Measurements from ENCODE around the gene FTO.

The FTO gene

DNA sequence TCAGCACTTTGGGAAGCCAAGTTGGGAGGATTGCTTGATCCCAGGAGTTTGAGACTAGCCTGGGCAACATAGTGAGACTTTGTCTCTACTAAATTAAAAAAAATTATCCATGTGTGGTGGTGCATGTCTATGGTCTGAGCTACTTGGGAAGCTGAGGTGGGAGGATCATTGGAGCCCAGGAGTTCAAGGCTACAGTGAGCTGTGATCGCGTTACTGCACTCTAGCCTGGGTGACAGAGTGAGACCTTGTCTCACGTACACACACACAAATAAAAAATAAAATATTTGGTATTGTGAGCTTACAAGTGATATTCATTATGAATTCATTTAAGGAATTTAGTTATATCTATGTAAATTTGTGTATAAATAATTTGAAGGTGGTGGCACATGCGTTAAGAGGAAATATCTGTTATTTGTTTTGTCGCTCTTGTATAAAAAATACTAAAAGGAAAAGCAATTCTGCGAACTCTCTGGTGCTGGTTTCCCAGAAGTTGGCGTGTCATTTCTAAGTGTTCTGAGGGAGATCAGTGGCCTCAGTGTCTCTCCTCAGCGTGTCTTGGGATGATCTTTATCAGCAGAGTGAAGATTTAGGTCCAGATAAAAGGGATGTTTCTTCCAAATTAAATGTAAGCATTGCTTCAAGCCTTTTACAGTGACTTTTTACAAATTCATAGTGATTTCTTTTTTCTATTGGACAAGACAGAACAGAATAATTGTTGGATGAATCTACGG lies 187.6 kb downstream of the FTO start:
- in situ Hi-C loops (cut with HindIII; ENCODE audit: low sequenced_read_pairs) = no loop called here

DNA sequence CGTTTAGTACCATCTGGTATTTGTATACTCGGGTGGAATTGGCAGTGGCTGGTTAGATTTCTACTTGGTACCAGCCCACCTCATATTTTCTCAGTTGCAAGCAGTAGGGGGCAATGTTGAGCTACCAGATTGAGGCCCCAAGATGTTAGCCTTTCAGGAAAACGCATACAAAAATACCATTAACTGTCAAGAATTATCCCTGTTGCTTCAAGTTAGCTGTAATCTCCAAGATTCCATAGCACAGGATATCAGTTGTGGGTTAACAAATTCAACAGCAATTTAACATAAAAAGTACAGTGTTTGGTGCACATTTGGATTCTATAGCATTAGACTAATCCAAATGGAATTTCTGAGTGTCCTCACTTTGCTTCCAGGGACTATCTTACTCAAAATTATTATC lies 188.2 kb downstream of the FTO start:
- in situ Hi-C loops (cut with HindIII; ENCODE audit: low sequenced_read_pairs) = no loop called here

DNA sequence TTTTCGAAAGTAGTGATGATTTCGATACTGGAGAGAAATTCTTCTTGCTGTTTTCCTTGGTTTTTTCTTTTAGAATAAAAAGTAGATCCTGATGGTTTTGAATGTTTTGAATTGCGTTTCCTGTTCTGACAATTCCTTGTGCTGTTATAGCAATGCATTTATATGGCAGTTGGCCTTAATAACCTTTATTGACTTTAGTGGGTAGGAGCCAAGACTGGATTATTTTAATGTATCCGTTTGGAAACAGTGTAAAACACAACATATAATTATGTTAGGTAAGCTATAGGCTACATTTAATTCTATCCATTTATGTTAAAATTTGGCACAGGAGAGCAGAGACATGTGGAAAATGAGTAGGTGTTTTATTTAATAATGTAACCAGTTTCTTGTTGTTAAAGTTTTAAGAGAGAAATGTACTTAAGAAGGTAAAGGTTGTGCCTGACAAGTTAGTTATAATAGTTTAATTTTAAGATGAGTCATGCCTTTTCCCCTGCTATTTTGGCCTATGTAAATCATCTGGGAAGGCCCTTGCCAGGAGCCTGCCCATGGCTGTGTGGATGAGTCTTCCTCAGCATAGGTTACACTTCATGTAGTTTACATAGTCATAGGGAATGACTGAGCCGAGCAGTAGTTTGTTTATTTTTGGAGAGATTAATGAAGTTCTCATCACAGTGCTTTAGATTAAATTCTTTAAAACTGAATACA lies 189.9 kb downstream of the FTO start:
- in situ Hi-C loops (cut with HindIII; ENCODE audit: low sequenced_read_pairs) = no loop called here

DNA sequence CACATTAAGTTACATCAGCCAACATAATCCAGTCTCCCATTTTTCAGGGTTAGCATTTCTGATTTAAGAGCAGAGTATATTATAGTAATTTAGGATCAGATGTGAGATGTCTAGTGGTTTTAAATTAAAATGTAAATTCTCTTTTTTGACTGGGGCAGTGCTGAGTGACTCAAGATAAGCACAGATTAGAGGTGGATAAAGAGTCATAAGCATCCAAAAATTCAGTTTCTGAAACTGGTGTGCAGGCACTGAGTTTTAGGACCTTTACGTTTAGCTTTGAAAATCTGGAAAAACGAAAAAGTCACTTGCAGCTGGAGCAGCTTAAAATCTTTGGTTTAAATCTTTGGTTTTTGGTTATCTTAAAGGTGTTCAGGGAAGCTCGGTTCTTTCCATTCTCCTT lies 190.7 kb downstream of the FTO start:
- in situ Hi-C loops (cut with HindIII; ENCODE audit: low sequenced_read_pairs) = no loop called here

DNA sequence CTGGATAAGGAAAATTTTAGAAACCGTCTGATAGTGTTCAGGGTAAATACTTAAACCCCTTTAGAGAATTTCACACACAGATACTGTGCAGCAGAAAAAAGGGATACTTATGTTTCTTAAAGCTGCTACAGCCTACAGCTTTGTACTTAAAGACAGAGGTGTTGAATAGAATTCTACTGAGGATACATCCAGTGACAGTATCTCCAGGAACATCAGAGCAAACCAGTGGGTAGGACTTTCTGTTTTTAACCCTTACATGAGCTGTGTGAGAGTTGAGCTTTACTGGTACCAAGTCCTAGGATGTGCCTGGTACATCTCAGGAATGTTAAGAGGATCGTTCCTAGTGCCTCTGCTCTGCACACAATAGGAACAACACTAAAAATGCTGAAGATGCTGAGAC lies 191.5 kb downstream of the FTO start:
- in situ Hi-C loops (cut with HindIII; ENCODE audit: low sequenced_read_pairs) = no loop called here

DNA sequence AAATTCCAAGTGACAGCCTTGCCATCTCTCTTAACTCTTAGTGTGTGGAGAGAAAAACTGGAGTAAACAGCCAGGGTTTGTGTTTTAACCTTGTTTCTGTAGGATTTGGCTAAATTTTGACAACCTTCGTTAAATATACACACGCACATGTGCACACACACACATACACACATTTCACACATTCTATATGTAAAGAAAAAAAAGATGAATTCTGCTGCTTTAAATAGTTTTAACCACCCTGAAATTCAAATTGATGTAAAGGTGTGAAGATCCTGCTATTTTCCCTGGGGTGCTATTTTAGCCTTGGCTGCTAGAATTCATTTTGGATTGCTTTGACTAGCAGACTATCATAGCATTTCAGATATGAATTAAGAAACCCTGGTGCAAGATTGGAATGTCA lies 191.9 kb downstream of the FTO start:
- in situ Hi-C loops (cut with HindIII; ENCODE audit: low sequenced_read_pairs) = no loop called here

DNA sequence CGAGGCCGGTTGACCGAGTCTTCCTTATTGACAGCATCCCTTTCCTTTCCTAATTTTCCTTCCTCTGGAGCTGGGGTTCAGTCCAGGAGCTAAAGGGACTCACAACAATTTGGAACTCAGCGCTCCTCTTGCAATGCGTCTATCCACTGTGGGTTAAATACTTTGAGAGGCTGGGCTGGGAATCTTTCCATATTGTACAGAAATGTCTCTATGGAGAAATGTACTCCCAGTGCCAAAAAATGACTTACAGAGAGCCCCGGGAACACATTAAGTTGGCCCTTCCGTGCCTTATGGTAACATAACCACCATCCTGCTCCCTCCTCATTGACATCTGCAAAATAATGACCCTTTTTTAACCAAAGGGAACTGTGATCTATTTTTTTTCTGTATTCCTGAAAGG lies 192.8 kb downstream of the FTO start:
- in situ Hi-C loops (cut with HindIII; ENCODE audit: low sequenced_read_pairs) = no loop called here

DNA sequence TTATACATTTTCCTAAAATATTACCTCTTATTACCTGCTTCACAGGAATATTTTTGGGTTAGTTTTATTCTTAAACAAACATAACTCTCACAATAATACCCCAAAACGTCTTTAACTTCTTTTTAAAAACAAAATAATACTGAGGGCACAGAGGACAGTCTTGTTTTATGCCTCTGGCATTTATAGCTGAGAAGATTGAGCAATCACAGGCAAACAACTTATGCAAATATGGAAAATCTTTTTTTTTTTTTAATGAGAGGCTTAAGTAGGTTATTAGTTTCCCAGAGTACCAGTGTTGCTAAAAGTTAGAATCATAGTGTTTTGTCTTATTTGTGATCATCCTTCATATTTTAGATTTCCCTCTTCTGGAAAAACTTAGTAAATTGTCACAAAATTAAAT lies 195.0 kb downstream of the FTO start:
- in situ Hi-C loops (cut with HindIII; ENCODE audit: low sequenced_read_pairs) = no loop called here

DNA sequence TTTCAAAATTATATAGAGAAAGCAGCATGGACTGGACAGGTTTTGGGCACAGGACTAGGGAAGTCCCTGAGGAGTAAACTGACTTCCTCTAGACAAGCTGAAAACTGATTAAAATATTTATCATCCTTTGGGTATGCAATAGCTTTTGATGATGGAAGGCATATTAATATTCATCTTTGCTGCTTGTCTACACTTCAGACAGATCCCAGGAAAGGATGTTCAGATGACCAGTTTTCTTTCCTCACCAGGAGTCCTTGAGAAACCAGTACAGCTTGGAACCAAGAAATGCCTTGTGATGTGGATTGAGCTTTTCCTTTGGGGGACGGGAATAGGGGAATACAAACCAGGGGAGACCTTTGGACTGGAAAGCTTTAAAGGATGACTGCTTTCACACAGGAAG lies 195.5 kb downstream of the FTO start:
- in situ Hi-C loops (cut with HindIII; ENCODE audit: low sequenced_read_pairs) = no loop called here

DNA sequence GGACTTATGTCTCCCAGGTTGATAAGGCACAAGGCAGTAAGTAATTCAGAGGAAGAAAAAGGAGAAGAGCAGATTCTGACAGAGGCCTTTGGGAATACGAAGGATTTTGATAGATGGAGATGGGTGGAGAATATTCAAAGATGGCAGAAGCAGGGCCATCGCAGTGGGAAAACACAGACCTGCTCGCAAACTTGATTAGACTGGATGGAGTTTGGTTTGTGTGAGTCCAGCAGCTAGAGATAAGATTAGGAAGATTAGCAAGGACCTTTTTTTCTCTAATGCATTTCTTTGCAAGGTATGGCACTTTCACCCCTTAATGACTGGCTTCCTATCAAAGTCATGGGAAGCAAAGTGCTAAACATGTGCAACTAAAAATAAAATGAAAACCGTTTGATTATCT lies 196.7 kb downstream of the FTO start:
- in situ Hi-C loops (cut with HindIII; ENCODE audit: low sequenced_read_pairs) = no loop called here

DNA sequence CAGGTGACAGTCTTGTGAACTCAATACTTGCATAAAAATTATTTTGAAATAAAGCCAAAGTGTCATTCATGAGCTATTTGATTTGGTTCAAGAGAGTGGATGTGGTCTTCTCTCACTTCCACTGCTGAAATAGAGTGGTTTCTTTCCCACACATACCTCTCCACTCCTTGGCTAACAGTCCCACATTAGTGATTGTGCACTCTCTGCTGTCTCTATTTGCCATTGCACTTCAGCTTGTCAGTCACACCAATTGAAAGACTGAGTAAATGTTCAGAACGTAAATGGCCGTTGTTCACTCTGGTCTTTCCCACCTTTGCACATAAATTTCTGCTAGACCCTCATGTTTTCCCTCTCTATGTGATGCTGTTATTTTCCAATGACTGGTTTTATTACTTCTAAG lies 197.5 kb downstream of the FTO start:
- in situ Hi-C loops (cut with HindIII; ENCODE audit: low sequenced_read_pairs) = no loop called here

DNA sequence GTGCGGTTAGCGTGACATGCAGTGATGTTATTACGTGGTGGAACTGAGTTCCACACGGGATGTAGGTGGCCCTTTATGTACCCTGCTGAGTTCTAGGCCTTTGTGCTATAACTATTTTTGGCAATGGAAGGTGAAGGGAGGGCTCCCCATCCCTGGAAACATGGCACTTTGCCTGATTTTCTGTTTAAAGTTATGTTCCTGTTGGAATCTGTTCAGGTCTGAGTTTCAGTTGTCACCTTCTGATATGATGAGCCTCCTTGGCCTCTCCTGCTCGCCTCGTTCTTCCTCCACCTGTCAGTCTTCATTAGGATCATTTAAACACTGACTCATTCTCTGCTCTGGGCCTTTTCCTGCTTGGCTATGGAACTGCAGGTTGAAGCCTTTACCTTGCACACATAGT lies 200.6 kb downstream of the FTO start:
- in situ Hi-C loops (cut with HindIII; ENCODE audit: low sequenced_read_pairs) = no loop called here

DNA sequence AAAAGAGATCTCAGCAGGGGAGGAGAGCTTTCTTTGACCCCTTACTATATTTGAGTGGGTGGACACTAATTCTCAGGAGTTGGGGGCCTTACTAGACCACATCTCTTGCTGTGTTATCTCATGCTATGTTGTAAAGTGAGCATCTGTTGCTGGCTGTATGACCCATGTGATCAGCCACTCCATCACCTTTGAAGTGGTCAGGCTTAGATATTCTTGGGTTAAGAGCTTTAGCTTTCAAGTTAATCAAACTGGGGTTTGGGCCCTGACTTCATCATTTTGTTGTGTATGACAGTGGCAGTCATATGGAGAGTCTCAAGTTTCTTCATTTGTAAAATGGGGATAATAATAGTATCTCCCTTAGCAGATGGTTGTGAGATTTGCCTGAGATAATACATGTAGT lies 201.1 kb downstream of the FTO start:
- in situ Hi-C loops (cut with HindIII; ENCODE audit: low sequenced_read_pairs) = no loop called here

DNA sequence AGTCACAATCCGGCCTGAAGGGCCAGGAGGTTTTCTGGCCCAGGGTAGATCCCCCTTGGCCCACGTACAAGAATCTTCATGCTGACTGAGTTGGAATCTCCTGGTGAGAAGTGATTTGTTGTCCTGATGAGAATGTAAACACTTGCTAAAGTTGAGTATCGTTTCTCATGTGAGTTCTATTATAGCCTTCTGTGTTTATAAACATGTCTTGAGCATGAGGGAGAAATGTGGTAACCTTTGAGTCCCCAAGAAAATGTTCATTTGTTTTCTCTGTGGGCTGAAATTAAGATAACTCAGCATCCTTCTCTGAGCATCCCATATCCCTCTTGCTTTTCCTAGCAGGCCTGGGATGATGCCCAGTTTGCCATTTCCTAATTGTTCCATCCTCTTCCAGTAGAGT lies 204.8 kb downstream of the FTO start:
- in situ Hi-C loops (cut with HindIII; ENCODE audit: low sequenced_read_pairs) = no loop called here

DNA sequence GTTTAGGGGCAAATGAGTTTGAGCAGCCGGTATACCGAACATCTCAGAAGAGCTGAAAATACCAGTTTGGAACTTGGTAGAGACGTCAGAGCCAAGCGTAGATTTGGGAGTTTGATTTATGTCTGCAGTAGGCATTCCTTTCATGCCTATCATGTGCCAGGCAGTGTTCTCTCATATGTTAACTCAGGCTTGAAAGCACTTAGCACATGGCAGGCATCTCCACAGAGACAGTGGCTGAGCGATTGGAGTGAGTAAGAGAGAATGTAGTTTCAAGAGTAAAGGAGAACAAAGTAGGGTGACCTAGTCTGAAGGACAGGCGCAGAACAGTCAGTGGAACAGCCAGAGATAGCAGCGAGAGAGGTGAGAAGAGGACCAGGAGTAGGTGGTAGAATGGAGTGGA lies 207.0 kb downstream of the FTO start:
- in situ Hi-C loops (cut with HindIII; ENCODE audit: low sequenced_read_pairs) = loop anchor here (5.0 kb wide), 1 partner anchor 36 kb away; no protein-coding TSS in a partner anchor

DNA sequence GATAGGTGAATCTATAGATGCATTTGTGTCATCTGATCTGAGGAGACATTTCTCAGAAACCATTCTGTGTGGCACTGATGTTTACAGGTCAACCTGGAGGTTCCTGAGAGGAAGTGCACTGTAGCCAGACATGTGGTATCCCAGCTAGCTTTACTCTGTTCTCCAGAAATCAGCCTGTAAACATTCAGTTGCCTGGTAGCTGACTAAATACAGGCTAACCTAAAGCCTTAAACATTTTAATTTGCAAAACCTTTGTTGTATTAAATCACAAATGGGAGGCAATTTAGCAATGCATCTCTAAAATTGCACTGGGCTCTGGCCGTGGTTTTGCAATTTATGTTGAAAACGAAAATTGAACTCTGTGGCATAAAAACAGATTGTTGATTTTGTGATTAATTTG lies 207.6 kb downstream of the FTO start:
- in situ Hi-C loops (cut with HindIII; ENCODE audit: low sequenced_read_pairs) = loop anchor here (5.0 kb wide), 1 partner anchor 36 kb away; no protein-coding TSS in a partner anchor

DNA sequence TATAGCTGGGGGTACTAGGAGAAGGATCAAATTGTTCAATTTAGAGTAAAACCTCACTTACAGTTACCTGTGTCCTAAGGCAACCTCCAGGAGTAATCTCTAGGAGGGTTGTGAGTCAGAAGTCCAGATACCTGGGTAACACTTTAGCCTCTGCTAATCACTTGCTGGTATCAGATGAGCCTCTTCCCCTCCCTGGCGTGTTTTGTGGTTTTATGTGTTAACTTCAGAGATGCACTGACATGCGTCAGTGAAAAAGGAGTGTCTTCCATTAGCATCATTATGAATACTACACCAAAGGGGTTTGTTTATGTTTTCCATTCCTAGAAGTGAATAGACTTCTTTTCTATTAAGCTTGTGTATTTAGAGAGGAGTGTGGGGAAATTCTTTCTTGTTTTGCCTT lies 208.2 kb downstream of the FTO start:
- in situ Hi-C loops (cut with HindIII; ENCODE audit: low sequenced_read_pairs) = loop anchor here (5.0 kb wide), 1 partner anchor 35 kb away; no protein-coding TSS in a partner anchor

DNA sequence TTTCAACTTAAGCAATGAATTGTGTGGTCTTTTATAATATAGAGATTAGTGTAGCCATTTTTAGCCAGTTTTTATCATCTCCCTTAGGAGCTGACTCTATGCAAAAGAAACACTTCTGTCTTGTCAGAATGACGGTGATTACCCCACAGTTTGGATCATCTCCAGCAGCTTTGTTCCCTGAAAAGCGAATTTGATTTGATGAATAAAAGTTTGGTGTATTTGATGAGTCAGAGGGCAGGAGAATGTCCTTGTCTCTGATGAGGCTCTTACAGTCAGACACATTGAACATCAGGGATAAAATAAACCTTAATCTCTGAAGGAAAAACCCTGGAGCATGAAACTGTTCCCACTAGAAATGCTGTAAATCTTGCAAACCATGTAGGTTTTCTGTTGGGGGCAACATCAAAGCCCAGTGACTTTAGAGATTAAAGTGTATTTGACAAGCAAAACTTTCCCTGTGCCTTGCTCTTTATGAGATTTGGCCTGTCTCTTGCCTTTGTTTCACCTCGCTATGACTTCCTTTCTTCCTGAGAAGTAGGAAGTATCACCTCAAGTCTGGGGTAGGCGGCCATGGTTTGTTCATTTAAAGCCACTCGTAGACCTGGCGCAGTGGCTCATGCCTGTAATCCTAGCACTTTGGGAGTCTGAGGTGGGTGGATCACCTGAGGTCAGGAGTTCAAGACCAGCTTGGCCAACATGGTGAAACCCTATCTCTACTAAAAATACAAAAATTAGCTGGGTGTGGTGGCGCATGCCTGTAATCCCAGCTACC lies 209.3 kb downstream of the FTO start:
- in situ Hi-C loops (cut with HindIII; ENCODE audit: low sequenced_read_pairs) = loop anchor here (5.0 kb wide), 1 partner anchor 34 kb away; no protein-coding TSS in a partner anchor

DNA sequence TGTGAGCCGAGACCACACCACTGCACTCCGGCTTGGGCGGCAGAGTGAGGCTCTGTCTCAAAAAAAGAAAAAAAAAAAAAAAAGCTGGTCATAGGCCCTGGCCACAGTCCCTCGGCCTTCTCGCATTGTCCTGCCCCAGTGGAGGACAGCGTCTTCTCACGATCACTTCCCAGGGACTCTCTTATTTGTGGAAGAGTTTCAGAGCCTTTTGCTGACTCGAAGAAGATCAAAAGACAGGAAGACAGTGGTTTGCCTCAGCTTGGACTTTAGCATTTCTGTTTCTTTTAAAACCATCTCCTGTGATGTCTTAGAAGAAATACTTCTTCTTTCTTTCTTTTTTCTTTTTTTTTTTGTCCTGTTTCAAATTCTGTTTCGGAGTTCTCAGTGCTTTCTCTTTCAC lies 210.0 kb downstream of the FTO start:
- in situ Hi-C loops (cut with HindIII; ENCODE audit: low sequenced_read_pairs) = loop anchor here (5.0 kb wide), 1 partner anchor 33 kb away; no protein-coding TSS in a partner anchor

DNA sequence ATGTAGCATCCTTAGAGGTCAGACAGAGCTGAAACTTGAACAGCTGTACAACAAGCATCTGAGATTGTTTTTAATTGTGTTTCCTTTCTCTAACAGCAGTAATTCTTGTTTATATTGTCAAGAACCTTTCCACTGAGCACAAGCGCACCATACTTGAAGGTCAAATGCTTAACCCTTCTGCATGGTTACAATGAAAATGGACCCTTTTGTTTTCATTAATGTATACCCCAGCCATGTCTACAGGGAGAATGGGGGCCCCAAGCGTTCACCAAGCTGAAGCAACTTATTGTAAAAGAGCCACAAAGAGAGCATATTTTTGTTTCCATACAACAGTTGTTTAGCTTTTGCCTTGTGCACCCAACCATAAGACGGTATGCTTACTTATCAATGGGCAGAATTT lies 210.8 kb downstream of the FTO start:
- in situ Hi-C loops (cut with HindIII; ENCODE audit: low sequenced_read_pairs) = loop anchor here (5.0 kb wide), 1 partner anchor 33 kb away; no protein-coding TSS in a partner anchor

DNA sequence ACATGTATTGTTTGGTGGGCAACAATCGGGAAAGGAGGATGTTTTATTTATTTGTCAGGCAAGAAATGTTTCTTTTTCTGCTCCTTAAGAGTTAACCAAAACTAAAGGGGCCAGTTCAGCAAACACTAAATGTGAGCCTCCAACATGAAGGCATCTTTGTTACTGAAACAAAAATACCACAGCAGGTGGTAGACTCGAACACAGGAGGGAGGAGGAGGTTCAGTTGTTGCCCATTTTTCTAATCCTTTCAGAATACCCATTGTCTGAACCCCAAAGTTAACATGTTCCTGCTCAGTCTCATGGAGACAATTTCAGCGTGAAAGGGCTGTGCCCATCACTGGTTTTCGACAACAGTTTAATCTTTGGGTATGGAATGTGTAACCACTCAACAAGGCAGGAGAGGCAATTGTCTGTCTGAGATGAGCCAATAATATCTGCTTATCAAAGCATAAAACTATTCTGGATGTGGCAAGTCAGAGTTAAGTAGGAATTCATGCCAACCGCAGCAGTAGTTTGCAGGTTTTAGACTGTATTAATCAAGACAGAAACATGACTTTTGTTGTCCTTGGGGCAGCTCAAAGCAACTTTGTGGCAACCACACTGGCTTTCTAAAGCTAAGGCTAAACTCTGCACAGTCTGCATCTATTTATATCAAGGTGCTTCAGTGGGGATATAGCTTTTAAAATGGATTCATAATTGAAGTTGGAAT lies 211.7 kb downstream of the FTO start:
- in situ Hi-C loops (cut with HindIII; ENCODE audit: low sequenced_read_pairs) = no loop called here
